Cardiac fibroblast (primary cell): ENCODE results near the gene SH3PXD2B.
"Not testable (repeated sequence)": the region's sequence is repeated elsewhere in the genome, so short reads cannot be mapped to it uniquely, and the experiment has no call there.

Experiments used
- DNase-seq, 2 donors: peaks; one replicate each; pipeline versions ENCODE4 v3.0.0 to v3.0.0-alpha.2; 2010; ENCODE audit warnings: low read depth in 2 of 2
- H3K4me3 ChIP-seq, 2 donors: replicated peaks in 1 of 2; 1 replicate in 1 of 2; 2 replicates in 1 of 2; pipeline ENCODE4 v1.5.1; 2011; ENCODE audit warnings: low read depth in 2 of 2, low read length in 2 of 2, mild to moderate bottlenecking in 2 of 2, moderate library complexity in 1 of 2
- TF ChIP-seq, protein P1 (sequence below): IDR thresholded peaks from one replicate; pipeline ENCODE4 v1.5.1; 2011; ENCODE audit warnings: low read depth, mild to moderate bottlenecking, low read length, inconsistent platforms

The SH3PXD2B gene

DNA sequence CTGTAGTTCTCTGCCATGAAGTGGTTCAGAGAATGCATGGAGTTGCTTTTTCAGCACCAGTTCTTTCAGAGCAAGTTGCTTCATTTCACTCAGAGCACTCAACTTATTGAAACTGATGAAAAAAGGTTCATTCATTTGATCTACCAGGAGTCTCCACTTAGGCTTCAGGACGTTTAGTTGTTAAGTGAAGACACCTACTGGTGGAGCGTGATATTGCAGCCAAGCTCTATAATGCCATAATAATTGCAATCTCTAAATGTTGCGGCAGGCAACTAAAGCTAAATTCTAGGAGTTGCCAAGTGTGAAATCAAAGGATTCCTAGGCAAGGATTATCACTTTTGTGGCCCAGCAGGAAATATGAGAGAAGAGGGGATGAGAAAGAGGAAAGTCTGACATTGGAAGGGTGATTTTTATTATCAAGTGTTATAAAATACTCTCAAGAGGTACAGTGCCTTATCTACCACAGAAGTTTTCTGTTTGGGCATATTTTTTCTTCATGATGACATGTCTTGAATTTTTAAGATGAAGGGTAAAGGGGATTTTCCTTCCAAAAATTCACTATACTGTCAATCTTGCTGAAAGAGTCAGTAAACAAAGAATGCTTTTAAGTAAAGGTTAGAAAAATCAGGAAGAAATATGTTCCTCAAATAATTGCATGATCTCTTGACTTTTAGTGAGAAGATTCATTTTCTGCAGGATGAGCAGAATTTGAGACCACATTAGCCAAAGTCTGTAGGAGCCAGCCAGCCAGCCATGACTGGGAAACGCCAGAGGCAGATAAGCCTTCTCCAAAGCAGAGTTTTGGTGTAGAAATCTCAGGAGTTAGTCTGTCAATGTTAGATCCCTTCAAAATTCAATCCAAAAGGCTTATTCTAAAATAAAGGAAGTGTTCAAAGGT is 83.4 kb downstream of the SH3PXD2B start:
- TF ChIP-seq, protein P1, sequence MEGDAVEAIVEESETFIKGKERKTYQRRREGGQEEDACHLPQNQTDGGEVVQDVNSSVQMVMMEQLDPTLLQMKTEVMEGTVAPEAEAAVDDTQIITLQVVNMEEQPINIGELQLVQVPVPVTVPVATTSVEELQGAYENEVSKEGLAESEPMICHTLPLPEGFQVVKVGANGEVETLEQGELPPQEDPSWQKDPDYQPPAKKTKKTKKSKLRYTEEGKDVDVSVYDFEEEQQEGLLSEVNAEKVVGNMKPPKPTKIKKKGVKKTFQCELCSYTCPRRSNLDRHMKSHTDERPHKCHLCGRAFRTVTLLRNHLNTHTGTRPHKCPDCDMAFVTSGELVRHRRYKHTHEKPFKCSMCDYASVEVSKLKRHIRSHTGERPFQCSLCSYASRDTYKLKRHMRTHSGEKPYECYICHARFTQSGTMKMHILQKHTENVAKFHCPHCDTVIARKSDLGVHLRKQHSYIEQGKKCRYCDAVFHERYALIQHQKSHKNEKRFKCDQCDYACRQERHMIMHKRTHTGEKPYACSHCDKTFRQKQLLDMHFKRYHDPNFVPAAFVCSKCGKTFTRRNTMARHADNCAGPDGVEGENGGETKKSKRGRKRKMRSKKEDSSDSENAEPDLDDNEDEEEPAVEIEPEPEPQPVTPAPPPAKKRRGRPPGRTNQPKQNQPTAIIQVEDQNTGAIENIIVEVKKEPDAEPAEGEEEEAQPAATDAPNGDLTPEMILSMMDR: peak; percentile 82
- no peak overlapping the region for H3K4me3 ChIP-seq
- peak; percentile 67 to 83 for DNase-seq

GRCh38 chr5:172370237-172370640 is 84.1 kb downstream of the SH3PXD2B start:
- no peak overlapping the region for H3K4me3 ChIP-seq
- no peak for DNase-seq
- TF ChIP-seq, protein P1: no peak

DNA sequence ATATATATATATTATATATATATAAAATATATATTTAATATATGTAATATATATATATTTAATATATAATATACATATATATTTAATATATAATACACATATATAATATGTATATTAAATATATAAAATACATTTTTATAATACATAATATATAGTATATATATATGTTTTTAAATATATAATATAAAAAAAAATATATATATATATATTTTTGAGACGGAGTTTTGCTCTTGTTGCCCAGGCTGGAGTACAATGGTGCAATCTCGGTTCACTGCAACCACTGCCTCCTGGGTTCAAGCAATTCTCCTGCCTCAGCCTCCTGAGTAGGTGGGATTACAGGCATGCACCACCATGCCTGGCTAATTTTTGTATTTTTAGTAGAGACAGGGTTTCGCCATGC is 85.6 kb downstream of the SH3PXD2B start:
- not testable (repeated sequence) for DNase-seq, H3K4me3 ChIP-seq

- DNase-seq: no peak
- H3K4me3 ChIP-seq: no peak overlapping the region
- TF ChIP-seq, protein P1: no peak
Measured at GRCh38 chr5:172365948-172366608, 88.2 kb downstream of the SH3PXD2B start.

GRCh38 chr5:172364773-172365172 is 89.6 kb downstream of the SH3PXD2B start:
- H3K4me3 ChIP-seq: no peak overlapping the region
- peak in 1 of 2 donors; percentile 31 for DNase-seq
- TF ChIP-seq, protein P1: no peak

- TF ChIP-seq, protein P1: peak; percentile 2
- DNase-seq: peak in 1 of 2 donors; percentile 74
- H3K4me3 ChIP-seq: no peak overlapping the region
Measured at GRCh38 chr5:172362755-172363154, 91.6 kb downstream of the SH3PXD2B start.

- no peak overlapping the region for H3K4me3 ChIP-seq
- TF ChIP-seq, protein P1: no peak
- peak; percentile 97 to 99 for DNase-seq
Measured at GRCh38 chr5:172361566-172362238, 92.6 kb downstream of the SH3PXD2B start.
